UCSD-AML1 (cell line): ENCODE measurements around the gene NUPR2.
A peak's percentile ranks its signal among the peaks of the same experiment; 100 is the strongest.
"Not testable (repeated sequence)": the region's sequence is repeated elsewhere in the genome, so short reads cannot be mapped to it uniquely, and the experiment has no call there.

Source experiments
- DNase-seq: peaks from one replicate; lab custom pipeline; 2025; ENCODE audit not compliant: unreplicated experiment; lab: John Stamatoyannopoulos, UW

The NUPR2 gene

GRCh38 chr7:56087445-56087844 is 28.8 kb downstream of the NUPR2 start:
- DNase-seq = no peak

GRCh38 chr7:56086761-56087160 is 29.5 kb downstream of the NUPR2 start:
- no peak for DNase-seq

- DNase-seq = no peak
These were observed 32.9 kb downstream of the NUPR2 start for GRCh38 chr7:56083150-56083785.

- DNase-seq = no peak
These were observed 34.4 kb downstream of the NUPR2 start for GRCh38 chr7:56081626-56082340.

- not testable (repeated sequence) for DNase-seq
These were observed 35.3 kb downstream of the NUPR2 start for GRCh38 chr7:56080726-56081435.

- DNase-seq = no peak
These were observed 36.6 kb downstream of the NUPR2 start for GRCh38 chr7:56079450-56080185.

GRCh38 chr7:56078196-56078595 is 38.0 kb downstream of the NUPR2 start:
- no peak for DNase-seq

GRCh38 chr7:56077681-56078080 is 38.5 kb downstream of the NUPR2 start:
- no peak for DNase-seq

- peak; percentile 53 for DNase-seq
These were observed 41.8 kb downstream of the NUPR2 start for GRCh38 chr7:56074371-56074791.

GRCh38 chr7:56066376-56066775 is 49.8 kb downstream of the NUPR2 start:
- not testable (repeated sequence) for DNase-seq
